GM18909 (cell line): Measurements from ENCODE around the gene TENM3.

Experiments used
- ATAC-seq: cut with Tn5 transposase; IDR thresholded peaks from one replicate; pipeline ENCODE4 v1.9.1; 2021; ENCODE audit warnings: mild to moderate bottlenecking; ENCODE audit not compliant: unreplicated experiment, poor library complexity

TENM3 gene

DNA sequence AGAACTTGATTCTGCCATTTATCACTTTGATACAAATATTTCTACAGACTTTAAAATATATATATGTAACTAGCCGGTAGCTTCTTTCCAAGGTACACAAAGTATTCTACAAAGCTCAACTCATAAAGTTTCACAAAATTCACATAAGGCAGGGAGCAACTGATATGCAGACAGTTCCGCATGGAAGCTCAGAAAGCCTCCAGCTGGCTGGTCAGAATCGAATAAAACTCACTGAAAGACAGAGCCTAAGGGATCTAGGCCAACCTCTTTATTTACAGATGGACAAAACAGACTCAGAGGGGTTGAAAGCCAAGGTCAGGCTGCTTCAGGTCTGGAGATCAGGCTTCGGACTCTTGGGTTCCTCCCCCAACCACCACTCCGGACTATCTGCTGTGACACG lies 543.8 kb downstream of the TENM3 start:
- ATAC-seq = no peak

DNA sequence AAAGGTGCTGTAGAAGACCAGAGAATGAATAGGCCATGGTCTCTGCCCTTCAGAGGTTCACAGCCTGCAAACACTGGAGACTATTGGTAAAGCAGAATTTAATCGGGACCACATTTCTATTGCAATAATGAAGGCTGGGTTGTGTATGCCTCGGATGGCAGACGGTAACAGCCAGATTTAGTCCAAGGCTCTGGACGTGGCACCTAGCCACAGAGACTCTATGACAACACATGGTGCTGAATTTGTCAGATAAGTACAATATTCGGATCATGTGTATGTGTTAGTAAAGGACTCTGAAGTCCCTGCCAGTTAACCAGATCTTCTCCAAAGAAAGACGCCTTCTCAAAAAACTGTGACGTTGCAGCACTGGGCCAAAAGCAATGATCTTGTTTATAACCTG lies 545.0 kb downstream of the TENM3 start:
- no peak for ATAC-seq

DNA sequence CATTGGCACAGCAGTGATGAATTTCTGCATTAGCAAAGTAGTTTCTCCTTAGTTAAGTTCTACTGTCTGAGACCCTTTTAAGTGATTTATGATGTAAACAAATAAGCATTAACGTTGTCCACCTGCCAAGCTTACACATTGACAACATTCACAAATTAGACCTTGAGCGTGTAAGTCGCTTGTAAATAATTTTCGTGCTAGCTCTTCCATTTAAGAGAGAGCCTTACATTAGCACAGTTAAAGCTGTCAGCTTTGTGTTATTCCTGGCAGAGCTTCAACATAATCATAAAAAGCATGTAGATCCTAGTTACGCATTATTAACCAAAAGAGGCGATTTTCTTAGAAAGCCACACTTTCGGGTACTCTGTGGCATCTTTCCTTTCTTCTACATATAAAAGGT lies 546.3 kb downstream of the TENM3 start:
- no peak for ATAC-seq

DNA sequence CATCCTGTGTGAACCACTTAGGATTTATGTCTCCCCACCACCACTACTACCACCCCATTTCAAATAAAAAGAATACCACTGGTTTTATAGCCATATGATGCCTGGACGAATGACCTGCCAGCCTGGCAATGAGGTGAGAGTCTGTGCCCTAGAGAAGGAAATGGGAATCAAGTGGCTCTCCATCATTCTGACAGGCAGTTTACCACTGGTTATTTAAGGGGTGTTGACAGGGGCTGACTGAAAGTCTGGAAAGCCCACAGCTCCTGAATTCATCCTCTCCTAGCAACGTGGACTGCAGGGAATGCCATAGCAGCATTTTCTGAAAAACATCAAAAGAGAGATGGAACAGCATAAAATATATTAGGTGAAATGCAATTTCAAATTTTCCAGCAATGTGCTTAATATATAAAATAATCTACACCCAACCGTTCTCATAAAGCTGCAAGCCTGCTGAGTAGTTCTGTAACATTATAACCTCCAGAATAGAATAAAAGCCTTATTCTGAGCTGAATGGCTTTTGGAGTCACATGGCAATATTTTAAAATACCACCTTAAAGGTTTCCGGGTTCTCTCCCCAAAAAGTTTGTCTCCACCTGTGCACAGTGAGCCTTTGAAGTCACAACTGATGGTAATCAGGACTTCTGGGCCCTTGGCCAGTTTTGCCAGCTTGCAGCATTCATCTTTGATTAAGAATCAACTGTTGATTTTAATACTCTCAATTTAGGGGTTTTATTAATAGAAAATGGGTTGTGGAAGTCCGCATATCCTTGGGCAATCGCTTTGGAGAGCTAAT lies 552.4 kb downstream of the TENM3 start:
- ATAC-seq = no peak

DNA sequence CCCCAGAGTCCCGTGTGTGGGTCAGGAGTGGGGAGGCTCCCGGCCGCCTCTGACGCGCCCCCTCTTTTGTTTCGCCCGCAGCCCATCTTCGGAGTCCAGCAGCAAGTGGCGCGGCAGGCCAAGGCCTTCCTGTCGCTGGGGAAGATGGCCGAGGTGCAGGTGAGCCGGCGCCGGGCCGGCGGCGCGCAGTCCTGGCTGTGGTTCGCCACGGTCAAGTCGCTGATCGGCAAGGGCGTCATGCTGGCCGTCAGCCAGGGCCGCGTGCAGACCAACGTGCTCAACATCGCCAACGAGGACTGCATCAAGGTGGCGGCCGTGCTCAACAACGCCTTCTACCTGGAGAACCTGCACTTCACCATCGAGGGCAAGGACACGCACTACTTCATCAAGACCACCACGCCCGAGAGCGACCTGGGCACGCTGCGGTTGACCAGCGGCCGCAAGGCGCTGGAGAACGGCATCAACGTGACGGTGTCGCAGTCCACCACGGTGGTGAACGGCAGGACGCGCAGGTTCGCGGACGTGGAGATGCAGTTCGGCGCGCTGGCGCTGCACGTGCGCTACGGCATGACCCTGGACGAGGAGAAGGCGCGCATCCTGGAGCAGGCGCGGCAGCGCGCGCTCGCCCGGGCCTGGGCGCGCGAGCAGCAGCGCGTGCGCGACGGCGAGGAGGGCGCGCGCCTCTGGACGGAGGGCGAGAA lies 556.5 kb downstream of the TENM3 start:
- ATAC-seq = no peak

DNA sequence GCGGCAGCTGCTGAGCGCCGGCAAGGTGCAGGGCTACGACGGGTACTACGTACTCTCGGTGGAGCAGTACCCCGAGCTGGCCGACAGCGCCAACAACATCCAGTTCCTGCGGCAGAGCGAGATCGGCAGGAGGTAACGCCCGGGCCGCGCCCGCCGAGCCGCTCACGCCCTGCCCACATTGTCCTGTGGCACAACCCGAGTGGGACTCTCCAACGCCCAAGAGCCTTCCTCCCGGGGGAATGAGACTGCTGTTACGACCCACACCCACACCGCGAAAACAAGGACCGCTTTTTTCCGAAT lies 557.0 kb downstream of the TENM3 start:
- ATAC-seq = no peak

DNA sequence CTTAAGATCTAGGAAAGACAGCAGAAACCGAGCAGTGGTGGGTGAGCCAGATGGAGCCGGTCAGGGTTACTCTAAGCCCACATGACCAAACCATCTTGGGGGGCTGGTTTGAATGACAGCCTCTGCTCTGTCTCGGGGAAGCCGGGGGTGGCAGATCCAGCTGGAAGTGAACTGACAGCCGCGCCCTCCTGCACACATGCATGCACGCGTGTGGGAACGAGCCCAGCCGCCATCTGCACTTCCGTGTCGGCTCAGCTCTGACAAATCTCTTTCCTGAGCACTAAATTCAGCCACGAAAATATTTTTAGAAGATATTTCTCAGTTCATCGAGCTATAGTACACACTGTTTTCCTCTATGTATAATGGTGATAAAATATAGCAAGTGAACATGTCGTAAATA lies 558.4 kb downstream of the TENM3 start:
- ATAC-seq = no peak

DNA sequence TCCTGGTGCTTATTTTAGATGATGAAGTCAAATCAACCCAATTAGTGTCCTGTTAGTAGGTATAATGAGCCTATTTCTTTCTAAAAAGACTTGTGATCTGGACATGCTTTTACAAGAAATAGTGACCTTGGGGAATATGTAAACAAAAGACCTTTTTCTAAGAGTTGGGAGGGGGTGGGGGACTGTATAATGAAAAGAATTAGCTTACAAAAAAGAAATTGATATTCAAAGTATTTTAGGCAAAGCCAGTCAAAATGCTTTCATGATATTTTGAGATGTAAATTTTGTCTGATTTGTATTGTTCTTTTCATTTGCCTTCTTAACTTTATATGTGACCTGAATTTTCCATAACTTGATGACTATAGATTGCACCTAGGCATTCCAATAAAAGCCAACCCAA lies 559.4 kb downstream of the TENM3 start:
- ATAC-seq = no peak

DNA sequence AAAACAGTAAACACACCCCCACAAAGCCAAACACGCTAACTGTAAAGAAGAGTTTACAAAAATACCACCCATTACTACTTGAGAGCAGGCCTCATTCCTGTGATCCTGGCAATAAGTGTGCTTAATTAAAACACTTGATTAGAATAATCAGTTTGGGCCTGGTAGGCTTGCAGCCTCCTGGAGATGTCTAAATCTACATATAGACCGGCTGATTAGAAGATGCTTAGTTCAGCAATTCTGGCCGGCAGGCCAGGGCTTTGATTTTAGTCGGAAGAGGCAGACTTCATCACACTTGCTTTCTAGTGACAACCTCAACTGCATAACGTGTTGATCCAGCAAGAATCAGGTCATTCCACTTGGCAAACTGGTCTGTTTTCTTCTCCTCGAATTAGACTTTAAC lies 560.0 kb downstream of the TENM3 start:
- no peak for ATAC-seq

DNA sequence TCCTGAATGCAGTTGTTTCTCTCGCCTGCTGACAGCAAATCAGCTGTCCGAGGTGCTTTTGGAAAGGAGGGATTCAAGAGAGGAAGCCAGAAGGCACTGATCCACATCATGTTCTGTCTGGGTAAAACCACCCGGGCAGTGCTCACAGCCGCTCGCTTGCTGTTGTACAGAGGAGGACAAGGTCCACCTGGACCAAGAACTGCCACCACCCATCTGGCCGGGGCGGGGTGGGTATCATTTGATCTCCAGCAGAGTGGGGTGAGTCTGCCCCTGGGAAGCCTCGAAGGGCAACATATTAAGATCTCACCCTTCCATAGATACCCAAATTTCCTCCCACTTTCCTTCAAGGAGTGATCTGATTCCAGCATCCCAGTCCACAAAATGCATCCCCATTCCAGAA lies 560.9 kb downstream of the TENM3 start:
- ATAC-seq = no peak

DNA sequence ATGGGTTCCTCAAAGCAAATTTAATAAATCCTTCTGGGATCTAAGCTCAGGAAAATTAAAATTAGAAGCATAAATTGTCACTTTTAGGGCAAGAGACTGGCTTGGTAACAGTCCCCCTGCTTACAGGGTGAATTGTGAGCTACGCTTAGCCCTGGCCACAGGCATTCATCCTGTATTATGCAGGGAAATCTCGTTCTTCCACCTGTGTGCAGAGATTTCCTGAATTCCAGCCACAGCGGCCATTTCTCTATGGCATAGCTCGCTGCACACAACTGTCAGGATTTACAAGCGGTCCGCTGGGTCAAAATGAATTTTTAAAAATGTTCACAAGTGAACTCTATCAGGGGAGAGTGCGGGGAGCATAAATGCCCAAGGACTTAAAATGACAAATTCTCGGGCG lies 562.1 kb downstream of the TENM3 start:
- ATAC-seq = no peak

DNA sequence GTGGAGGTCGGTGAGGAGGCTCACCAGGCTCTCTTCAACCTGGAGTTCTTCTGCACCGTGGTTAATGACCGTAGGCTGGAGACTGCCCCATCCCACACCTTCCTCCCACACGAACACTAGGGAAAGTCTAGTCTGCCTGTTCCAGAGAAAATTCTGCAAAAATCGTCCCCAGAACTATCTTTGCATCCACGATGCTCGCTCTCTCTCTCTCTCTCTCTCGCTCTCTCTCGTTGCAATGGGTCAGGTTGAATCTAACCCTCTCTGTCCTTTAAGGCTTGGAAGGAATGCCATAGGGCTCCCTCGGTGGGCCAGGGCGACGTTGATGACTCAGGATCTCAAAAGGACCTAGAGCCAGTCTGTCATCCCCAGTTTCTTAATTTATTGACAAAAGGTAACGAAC lies 562.5 kb downstream of the TENM3 start:
- ATAC-seq = no peak

DNA sequence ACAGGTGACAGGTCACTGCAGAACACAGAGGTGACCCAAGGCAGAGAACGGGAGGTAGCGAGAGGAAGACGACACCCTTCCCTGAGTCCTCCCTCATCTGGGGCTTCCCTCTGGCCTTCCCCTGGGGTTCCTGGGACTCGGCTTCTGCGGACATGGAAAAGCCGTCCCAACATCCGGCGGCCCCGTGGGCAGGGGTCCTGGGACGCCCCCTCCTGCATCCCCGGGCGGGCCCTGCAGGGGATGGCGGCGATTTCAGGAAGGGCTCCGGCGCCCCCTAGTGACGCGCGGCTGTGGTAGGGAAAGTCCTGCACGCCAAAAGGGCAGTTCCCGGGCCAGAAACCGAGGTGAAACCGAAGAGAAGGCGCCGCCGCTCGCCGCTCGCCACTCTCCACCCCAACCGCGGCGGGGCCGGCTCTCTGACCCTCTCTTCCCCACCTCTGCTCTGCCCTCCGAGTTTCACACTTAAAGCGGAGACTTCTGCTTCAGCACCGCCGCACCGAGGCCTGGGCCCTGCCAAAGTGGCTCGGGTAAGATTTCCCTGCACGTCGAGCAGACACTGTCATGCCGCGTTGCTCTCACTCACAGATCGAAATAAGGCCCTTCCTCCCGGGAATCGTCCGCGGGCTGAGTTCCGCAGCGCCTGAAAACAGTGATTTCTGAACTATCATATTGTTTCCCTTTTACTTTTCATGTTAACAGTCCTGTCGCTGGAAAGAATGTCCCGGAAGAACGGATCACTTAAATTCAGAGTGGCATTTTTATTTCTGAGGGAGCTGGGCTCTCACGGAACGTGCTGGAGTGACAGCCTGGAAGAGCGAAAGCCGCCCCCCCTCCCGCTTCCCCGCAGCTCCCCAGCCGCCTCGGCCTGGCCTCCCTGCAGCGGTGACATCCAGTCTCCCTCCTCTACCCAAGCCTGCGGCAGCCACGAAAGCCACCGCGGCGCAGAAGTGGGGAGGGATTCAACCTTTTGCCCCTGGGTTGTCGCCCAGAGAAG lies 563.4 kb downstream of the TENM3 start:
- peak; percentile 70 for ATAC-seq

DNA sequence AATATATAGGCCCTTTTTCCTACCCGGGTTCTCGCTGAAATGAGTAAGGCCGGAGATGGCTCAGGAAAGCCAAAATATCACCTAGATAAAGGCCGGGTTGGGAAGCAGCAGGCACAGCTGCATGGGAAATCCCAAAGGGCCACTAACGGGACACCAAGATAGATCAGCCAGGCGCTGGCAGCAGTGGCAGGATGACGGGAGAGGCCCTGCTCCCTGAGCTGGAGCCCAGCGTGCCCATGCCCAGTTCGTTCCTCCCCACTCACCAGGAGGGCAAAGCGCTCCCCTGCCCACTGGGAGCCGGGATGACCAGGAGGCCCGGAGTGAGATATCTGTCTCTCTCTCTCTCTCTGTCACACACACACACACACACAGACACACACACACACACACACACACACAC lies 564.1 kb downstream of the TENM3 start:
- ATAC-seq = no peak

DNA sequence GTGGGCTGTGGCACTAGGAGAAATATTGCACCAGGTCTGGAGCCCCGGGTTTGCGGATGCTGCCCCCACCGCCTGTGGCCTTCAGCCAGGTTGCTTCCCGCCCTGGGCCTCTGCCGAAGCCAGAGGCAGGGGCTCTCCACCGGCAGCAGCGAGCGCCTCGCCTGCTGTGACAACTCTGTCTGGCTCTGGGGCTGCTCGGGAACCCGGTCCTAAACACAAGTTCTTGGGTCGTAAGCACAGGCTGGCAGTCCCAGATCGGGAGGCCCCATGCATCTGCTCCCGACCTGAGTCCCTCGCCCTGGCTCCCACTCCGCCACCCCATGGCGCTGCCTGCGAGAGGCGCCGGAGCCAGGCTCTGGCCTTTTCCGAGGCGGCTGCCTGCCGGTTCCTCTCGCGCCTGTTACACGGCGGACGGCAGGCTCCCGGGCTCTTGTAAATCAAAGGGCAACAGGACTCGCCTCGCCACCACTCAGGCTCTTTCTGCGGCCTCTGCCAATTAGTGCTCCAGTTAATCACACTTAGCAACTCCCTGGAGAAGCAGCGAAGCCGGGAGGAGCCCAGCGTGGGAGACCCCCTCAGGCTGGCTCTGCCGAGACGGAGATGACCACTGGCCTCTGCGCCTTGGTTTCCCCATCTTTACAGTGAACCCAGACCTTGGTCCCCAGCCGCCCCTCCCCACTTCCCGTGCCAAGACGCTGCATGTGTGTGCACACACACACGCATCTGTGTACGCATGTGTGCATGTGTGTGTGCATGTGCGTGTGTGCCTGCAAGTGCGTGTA lies 564.8 kb downstream of the TENM3 start:
- ATAC-seq = no peak

DNA sequence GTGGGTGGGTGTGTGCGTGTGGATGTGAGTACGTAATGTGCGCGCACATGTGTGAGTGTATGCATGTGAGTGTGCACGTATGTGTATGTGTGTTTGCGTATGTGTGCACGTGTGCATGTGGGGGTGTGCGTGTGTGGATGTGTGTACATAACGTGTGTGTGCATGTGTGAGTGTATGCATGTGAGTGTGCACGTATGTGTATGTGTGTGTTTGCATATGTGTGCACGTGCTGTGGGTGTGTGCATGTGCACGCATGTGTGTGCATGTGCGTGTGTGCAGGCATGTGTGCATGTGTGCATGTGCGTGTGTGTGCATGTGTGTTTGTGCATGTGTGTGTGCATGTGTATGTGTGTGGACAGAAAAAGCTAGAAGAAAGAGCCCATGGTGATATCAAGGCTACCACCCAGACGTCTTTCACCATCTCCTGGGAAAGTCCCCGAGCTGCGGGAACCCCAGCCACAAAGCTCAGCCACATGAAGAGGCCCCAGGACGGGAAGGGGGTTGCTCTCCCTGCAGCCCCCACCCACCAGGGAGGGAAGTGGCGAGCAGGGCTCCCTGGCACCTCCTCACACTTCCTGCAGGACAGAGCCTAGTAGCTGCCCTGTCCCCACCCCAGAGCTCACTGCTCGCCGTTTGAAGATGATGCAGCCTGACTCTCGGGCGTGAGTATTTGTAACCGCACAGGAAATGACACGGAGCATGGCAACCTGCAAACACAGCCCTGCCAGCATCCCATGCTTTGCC lies 565.6 kb downstream of the TENM3 start:
- ATAC-seq = peak; percentile 92

DNA sequence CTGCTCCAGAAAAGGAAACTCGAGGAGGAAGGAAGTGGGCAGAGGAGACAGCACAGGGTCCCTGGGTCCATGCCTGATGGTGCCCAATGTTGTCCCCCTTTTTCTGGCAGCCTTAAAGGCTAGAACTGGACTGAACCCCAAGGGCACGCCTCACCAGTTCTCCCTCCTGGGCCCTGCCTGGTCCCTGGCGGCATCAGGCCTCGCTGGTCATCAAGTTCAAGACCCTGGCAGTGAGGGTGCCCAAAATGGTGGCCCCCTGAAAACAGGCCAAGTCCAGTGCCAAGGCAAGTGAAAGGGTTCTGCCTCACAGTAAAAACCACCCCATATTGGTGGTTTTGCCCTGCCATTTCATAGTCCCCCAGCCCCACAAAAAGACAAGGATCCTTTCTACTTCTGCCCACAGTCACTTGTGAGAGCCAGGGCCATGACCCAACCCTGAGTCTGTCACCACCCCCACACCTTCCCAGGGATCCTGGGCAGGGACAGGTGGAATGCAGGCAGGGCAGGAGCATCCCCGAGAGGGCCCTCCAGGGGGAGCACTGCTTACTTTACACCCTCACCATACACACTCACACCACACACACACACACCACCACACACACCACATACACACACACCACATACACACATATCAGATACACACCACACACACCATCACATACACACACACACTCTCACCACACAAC lies 566.4 kb downstream of the TENM3 start:
- peak; percentile 40 for ATAC-seq

DNA sequence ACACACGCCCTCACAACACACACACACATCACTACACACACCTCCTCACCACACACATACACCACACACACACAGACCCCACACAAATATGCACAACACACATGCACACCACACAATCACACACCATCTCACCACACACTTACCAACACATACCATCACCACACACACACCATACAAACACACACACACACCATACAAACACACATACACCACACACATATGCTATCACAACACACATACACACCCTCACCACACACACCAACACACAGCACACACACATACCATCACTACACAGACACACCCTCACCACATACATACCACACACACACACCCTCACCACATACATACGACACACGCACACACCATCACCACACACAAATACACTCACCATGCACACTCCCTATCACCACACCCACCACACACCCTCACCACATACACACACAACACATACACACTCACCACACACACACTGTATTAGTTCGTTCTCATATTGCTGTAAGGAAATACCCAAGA lies 567.0 kb downstream of the TENM3 start:
- ATAC-seq = no peak

DNA sequence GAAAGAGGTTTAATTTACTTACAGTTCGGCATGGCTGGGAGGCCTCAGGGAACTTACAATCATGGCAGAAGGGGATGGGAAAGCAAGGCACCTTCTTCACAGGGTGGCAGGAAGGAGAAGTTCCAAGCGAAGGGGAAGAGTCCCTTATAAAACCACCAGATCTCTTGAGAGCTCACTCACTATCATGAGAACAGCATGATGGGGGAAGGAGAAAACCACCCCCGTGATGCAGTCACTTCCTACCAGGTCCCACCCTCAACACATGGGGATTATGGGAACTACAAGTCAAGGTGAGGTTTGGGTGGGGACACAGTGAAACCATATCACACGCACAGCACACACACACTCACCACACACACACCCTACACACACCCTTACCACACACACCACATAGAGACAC lies 569.7 kb downstream of the TENM3 start:
- ATAC-seq = no peak
